GM19452 (cell line): ENCODE measurements around the gene CCDC142.
"Not testable (repeated sequence)": the region's sequence is repeated elsewhere in the genome, so short reads cannot be mapped to it uniquely, and the experiment has no call there.

Source experiments
- ATAC-seq: cut with Tn5 transposase; IDR thresholded peaks from one replicate; pipeline ENCODE4 v1.9.1; 2021; ENCODE audit not compliant: unreplicated experiment

The CCDC142 gene

DNA sequence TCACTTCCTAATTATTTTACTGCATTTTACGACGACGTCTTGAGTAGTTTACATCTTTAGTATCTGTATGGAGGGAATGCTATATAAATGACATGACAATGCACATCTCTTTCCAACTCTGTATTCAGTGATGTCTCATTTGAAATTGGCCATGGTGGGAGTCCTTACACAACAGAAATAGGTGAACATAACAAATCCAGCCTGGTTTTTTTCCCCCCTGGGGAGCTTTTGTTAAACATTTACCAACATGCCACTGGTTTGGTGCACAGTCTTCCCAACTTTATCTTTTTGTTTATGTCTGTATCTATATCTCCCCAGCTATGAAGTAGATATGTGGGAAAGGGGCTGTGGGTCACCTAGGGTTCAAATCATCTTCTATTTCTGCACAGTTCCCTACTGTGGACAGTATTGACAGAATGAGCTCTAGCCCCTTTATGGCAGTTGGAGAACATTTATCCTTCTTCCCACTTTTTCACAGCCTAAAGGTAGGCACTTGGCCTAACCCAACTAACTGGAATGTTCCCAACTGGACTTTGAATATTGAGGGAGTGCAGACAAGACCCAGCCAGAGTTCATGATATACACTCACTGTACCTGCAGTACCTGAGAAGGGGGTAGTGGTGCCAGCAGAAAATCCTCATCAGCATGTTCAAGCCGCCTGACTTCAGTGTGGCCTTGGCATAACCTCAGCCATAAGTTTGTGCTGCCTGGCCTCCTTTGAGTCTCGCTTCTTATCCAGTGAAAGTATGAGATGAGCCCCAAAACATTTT is 35.4 kb downstream of the CCDC142 start:
- no peak for ATAC-seq

DNA sequence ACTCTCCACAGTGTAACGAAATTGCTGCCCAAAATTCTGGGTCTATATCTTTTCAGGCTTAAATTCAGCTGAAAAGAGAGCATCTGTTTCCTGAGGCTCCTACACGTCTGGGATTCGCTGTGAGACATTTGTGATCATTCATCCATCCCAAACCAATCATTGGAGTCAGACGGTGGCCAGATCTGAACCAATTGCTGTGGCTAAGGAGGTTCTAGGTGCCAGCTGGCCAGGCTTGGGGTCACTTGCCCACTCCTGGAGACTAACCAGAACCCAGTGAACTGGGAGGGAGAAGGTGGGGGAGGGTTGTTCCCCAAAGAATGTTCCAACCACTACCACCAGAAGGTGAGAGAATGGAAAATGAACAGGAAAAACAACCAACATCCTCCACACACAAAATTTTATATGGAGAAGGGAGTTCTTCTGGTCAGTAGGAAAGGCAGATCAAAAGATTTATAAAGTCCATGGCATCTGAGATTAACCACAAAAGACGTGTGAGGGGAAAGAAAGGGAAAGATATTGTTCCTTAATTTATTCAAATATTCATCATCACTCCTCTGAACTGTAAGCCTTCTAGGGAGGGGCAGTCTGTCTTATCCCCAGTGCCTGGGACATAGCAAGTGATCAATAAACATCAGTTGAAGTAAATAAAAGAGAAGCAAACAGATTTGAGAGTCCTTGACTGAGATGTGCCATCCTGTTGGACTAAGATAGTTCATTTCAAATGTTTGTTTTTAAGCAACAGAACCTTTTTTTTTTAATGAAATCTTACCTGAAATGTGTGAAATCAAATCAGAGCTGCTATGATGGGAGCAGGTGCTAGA is 38.1 kb downstream of the CCDC142 start:
- ATAC-seq: no peak

DNA sequence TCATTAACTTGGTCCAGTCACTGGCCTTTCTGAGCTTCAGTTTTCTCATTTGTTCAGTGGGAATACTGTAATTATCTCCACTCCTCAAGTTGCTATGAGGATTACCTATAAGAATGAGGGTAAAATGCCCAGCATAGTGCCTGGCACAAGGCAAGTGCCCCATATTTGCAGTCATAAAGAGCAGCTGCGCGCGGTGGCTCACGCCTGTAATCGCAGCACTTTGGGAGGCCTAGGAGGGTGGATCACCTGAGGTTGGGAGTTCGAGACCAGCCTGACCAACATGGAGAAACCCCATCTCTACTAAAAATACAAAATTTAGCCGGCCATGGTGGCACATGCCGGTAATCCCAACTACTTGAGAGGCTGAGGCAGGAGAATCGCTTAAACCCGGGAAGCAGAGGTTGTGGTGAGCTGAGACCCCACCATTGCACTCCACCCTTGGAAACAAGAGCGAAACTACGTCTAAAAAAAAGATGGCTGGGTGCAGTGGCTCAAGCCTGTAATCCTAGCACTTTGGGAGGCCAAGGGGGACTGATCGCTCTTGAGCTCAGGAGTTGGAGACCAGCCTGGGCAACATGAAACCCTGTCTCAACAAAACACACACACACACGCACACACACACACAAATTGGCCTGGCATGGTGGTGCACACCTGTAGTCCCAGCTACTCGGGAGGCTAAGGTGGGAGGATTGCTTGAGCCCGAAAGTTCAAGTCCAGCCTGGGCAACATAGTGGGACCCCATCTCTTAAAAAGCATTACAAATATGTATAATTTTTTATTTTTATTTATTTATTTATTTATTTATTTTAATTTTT is 40.1 kb downstream of the CCDC142 start:
- ATAC-seq: not testable (repeated sequence)

DNA sequence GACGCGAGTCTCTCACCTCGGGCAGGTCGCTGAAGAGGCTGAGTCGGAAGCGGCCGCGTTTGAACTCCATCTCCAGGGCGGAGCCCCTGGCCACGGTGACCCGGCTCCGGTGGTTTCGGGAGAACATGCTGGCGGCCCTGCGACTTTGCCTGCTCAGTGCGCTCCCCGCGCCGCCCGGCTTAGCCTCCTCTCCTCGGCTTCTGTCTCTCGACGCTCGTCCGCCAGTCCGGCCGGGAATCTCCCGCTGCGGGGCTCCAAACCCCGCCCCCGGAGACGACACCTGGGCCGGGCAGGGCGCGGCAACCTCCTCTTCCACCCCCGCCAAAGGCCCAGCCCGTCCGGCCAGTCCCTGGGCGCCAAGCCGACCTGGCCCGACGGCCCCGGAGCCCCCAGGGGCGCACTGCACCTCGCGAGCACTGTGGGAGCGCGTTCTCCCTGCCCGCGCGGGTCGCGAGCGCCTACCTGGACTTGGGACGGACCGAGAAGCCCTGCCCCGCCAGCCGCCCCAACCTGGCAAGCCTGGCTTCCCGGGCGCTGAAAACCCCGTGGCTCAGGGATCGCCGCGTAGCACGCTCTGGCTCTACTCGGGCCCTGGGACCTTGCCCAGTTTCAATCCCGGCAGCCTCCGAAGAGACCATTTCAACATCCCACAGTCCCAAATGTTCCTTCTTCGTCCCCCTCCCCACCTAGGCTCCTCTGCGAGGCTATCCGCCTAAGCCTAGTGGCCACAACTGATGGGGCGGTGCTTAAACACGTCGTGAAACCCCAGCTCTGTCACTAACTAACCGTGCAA is 40.9 kb downstream of the CCDC142 start, which contains the start of gene RTKN:
RTKN (minus strand) TSS at position 248 of the 793 bp plus-strand sequence; CDS start at position 127, 121 bp downstream.
- ATAC-seq: no peak

DNA sequence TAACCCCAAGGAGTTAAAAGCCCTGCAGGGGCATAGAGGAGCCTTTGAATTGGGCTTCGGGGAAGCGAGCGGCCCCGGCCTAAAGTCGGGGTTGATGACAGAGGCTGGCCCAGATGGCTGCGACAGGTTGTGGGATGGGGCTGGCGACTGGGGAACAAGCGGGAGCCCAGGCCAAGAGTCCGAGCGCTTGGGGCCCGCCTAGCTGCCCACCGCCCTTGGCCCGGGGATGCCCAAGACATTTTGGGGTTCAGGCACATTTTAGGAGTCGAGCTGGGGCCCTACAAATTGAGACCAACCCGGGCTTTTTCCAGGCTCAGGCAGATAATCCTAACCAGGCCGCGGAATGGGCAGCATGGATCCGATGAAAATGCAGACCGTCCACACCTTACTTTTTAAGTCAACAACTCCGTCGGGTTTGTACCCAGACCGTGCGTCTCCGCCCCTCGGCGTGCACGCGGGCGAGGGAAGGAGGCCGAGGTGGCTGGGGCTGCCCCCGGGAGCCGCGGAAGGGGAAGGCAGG is 41.6 kb downstream of the CCDC142 start:
- no peak for ATAC-seq

DNA sequence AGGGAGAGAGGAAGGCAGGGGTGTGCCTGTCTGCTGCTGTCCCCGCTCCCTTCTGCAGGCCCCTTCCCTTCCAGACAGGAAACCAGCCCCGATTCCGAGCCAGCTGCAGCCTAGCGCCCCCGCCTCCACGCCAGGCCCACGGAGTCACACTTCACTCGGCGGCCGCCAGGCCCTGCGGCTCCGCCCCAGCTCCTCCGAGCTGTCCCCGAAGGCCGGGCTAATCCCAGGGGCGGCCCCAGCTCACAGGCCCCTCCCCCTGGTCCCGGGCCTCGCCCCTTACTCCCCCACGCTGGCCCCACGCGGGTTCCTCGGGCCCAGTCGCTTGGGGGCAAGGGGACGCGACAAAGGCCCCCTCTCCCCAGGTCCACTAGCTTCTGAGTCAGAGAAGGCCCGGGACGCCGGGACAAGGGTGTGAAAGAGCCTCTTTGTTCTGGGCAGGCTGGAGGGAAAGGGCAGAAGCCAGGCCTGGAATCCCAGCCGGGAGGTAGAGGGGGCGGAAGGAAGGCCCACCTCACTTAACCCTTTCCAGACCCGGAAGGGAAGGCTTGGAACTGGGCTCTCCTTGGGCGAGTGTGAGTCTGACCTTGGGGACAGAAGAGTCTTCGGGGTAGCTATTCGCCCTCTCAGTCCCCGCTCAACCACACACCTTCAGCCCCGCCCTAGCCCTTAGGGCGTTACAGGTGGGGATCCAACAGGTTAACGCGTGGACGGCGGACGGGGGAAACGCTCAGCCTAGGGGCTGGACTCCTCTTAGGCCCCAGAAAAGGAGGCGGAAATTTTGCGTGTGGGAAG is 42.2 kb downstream of the CCDC142 start:
- ATAC-seq: peak; percentile 87

DNA sequence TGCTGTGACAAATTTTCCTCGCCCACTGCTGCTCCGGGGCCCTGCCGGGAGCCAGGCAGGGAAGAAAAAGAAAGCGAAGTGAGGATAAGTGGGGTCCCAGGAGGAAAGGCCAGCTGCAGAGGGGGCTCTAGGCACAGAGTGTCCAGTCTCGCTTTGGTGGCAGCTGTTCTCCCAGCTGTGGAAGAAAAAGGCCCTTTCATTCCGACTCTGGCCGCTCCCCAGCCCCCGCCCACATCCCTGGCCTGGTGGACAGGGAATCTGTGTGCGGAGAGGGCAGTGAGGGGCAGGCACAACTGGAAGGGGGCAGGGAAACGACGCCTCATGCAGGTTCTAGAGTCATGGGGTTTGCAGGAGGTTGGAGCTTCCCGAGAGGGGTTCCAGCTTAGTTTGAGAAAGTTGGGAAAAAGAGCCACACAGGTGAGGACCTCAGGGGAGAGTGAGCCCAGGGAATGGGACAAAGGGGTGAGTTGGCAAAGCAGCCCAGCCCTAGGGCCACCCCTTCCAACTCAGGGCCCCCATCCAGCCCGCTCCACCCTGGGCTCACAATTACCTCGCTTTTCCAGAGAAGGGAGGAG is 42.9 kb downstream of the CCDC142 start:
- ATAC-seq: no peak

DNA sequence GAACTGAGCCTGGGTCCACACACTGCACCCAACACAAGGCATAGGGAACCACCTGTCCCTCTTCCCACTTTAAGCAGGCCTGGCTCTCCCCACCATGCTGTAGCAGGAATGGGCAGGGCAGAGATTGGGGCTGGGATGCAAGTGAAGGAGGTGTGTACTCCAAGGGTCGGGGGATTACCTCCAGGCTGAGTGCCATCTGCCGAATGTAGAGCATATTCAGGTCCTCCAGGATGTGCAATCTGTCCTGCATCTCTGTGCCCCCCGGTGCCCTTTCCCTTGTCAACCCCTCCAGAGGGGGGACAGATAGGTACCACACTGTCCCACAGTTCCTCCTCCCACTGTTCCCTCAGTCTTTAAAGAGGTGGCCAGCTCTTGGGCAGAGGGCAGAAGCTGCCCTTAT is 43.4 kb downstream of the CCDC142 start:
- no peak for ATAC-seq

DNA sequence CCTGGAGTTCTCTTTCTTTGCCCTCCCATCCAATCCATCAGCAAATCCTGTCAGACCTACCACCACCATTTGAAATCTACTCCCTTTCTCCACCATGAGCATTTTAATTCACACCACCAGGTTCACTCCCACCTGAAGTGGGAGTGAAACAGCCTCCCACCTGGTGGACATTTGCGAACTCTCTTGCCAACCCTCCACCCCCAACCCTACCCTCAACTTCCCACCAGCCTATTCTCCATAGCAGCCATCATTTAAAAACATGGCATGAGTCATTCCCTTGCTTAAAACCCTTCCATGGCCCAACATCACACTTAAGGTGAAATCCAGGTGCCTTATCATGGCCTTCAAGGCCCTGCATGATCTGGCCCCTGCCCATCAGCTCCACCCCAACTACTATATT is 44.5 kb downstream of the CCDC142 start:
- ATAC-seq: no peak

DNA sequence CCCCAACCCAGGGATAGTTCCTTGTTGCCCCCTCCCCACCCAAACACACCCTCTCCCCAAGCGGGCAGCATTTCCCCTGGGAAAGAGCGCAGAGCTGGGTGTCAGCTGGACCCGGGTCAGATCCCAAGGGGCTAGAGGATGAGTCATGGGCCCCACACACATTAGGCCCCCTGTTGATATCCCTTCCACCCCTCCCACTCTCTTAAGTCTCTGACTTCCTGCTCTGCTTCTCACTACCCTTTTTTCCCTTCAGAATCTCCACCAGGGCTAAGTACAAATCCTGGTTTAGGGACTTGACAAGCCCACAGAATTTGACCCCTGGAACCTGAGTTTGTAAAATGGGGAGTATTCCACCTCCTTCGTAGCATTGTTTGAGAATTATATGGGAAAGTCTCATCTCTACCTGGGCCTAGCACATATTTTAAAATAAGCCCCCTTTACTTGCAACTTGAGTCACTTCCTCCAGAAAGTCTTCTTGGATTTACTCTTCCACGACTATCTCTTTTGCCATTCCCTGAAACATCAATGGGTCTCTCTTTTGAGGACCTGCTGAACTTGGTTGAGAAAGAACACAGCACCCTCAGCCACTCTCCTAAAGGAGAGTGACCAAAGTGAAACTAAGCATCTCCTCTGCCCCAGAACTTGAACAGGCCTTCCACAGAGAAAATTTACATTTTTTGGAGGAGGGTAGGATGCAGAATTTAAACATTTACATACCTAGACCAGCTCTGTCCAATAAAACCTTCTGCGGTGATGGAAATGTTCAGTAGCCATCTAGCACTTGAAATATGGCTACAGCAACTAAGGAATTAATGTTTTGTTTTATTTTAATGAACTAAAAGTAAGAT is 45.7 kb downstream of the CCDC142 start:
- no peak for ATAC-seq

DNA sequence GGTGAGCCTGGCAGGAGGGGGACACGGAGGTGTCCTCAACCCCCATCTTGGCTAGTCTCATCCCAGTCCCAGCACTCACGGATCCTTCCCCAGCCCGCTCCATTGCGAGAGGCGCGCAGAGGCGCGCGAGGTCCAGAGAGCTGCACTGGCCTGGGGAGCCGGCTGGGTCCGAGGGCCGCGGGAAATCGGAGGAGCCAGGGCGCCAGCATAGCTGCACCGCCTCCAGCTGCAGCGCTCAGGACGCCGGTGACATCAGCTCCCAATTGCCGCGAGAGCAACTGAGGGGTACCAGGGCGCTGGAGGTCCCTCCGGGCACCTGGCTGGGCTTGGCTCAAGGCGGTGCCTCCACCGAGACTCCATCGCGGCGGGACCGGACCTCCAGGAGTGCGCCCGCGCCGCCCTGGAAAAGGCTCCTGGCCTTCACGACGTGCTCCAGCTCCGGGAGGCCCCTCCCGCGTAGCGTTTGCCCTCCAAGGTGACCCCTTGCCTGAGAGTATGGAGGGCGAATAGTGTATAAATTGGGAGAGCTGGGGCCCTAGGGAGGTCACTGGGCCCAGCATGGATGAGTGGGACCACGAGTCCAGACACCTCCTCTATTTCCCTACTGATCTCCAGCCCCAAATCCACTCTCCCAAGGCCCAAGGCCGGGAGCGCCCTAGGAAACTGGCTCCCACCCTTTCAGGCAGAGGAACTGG is 46.5 kb downstream of the CCDC142 start:
- no peak for ATAC-seq

DNA sequence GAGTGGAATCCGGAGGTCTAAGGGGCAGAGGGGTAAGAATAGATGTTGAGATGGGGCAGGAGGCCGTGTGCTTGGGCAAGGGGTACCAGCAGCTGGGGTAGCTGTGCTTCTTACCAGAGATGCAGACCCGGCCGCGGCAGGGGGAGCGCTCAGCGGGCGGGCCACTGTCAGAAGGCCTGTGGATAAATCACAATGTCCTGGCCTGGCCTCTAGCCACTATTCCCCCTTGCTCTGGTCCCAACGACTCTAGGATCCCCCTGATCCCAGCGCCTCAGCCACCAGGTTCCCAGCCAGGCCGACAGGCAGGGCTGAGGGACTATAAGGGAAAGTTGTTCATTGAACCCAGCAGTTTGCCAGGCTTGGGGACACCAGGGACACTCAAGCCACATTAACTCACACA is 52.3 kb downstream of the CCDC142 start:
- no peak for ATAC-seq

DNA sequence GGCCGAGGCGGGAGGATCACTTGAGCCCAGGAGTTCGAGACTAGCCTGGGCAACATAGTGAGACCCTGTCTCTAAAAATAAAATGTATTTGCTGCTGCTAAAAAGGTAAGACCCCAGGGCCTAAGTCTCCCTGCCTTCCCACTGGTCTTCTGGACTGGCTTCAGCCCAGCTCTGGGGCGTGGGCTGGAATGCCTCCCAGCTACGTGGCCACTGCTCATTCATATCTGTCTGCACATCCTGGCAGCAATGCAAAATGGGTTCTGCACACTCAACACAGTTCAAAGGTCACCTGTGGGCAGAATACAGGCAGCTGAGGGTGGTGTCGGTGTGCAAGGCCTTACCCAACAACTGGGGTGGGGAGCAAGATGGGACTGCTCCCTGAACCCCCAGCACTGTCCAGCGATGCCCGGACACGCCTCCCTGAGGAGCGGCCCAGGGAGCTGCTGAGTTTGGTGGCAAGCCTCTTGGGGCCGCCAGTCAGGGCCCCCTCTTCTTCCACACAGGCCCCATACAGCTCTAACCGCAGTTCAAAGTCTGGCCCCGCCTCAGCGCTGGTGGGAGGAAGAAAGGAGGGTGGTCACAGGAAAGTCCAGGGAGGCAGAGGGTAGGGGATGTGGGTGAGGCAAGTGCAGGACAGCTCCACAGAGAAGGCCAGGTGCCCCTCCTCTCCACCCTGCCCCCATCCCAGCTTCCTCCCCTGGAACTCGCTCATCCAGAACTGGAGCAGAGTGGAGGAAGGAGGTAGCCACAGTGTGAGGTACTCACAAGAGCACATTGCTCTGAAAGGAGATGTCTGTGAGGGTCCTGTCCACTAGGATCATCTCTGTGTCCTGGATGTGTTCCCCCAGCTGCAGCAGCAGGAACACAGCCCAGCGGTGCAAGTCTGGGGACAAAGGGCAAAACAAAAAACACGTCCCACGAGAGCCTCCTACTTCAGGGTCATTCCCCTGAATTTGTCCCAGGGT is 53.0 kb downstream of the CCDC142 start:
- ATAC-seq: no peak

DNA sequence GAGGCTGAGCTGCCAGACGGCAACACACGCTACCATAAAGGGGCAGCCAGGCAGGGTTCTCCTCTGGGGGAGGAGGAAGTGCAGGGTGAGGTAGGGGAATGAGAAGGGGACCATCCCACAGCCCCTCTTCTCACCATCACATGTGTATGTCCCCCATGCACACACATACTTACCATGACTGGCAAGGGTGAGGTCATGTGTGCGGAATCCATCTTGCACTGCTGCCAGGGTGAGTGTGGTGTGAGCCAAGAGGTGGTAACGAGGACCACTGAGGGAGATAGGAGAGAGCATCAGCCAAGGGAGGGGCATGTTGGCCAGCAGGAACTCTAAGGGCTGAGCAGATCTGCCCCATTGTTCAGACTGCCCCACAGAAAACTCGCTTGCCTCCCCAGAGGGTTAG is 54.1 kb downstream of the CCDC142 start:
- ATAC-seq: no peak

DNA sequence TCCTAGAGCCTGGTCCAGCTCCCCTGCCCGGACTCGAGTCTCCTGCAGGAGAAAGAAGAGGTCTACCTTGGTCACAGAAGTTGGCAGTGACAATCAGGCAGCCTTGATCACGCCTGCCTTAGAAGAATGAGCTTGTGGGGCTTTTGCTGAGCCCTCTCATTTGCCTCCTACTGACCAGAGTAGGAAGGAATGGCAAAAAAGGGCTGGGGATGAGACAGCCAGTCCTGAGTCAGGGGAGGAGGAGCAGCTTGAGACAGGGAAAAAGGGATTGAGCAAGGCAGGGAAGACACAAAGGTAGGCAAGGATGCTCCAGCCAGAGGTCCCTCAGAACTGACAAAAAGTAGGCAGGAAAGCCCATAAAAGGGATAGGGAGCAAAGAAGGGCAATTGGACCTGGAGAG is 55.2 kb downstream of the CCDC142 start:
- ATAC-seq: no peak

DNA sequence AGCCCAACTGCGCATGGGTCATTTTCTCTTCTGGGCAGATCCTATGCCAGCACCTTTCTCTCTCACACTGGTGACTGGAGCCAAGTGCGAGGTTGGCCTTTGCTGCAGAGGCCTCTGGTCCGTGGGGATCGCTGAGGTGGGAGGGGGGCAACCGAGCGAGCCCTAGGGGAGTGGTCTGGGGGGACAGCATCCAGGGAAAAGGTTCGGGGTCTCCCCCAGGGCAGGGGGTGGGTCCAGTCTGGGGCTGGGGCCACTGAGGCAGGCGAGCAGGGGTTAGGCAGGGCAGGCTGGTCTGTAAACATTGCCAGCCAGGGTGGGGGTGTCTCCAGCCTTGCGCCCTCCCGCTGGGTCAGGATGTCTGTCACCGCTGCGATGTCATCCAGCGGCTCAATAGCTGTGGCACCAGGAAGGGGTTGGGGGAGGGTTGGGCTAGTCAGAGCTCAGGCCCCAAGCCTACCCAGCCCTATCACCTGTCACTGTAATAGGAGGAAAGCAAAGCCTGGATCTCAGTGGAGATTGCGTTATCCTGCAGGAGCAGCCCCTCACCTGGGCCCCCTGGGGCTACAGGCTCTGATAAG is 56.5 kb downstream of the CCDC142 start:
- ATAC-seq: no peak
